ENCODE results near the gene ANKRD34B.

The ANKRD34B gene

GRCh38 chr5:80573062-80573461, 3.0 kb upstream of the ANKRD34B start:
- H3K27me3 ChIP-seq (ENCODE audit: control insufficient read depth in 1 of 2, insufficient read depth in 2 of 2, low read length in 2 of 2) = peaks cover 18 to 32% of the 10 kb centered on the region in 2 donors
- H3K9me3 ChIP-seq (ENCODE audit: control insufficient read depth in 2 of 2, low read length in 2 of 2) = no peaks in the 10 kb centered on the region
- peaks cover 8% of the 10 kb centered on the region for H3K4me1 ChIP-seq (ENCODE audit: control insufficient read depth, insufficient read depth, low read length)
- H3K4me3 ChIP-seq (ENCODE audit: low read length in 2 of 2) = no peak overlapping the region
- H3K9ac ChIP-seq (ENCODE audit: low read length in 2 of 2) = no peak overlapping the region
- H3K27ac ChIP-seq (ENCODE audit: low read length) = no peak overlapping the region
- no peaks in the 10 kb centered on the region for H3K36me3 ChIP-seq (ENCODE audit: control insufficient read depth in 2 of 2, insufficient read depth in 2 of 2, low read length in 2 of 2)

DNA sequence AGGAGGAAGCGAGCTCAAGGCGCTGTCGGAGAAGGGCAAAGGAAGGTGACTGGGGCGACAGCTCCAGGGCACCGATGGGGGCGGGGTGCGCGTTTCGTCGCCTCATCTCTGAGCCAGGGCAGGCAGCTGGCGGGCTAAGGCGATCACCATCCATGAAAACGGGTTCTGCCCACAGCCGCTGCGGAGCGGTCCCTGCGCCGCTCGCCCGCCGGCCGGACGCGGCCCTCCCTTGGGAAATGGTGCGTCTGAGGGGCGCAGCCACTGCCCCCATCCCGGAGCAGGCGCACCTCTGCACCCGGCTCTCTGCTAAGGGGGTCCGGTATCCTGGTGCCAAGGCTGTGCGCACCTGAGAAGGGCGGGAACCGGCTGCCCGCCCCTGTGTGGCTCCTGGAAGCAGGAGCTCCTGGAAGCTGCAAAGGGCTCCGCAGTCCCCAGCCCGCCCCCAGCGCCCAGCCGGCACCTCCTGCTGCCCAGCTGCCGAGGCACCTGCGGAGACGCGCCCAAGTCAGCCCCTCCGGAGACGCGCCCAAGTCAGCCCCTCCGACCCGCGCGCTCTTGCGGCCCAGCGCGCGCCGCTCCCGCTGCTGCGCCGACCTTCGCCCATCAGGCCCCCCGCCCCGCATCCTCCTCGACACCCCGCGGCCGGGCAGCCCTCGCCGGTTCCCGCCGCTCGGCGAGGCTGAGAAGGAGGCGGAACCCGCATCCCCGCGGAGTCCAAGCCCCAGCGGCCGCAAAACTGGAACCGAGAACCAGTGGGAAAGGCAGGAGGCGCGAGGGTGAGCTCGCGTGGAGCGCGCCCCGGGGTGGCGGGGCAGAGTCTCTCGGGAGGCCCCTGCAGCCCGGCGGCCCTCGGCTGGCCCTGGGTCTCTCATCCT, 757 bp downstream of the ANKRD34B start:
- Histone ChIP-seq H3K27me3 (ENCODE audit: control insufficient read depth in 1 of 2, insufficient read depth in 2 of 2, low read length in 2 of 2) (peaks cover 23 to 32% of the 10 kb centered on the region in 2 donors), H3K4me1 (ENCODE audit: control insufficient read depth, insufficient read depth, low read length) (peaks cover 8% of the 10 kb centered on the region), H3K4me3 (ENCODE audit: low read length in 2 of 2) (peak overlapping the region in 1 of 2 donors; percentile 44), H3K36me3 (ENCODE audit: control insufficient read depth in 2 of 2, insufficient read depth in 2 of 2, low read length in 2 of 2) (no peaks in the 10 kb centered on the region), H3K27ac (ENCODE audit: low read length) (no peak overlapping the region), H3K9ac (ENCODE audit: low read length in 2 of 2) (no peak overlapping the region), H3K9me3 (ENCODE audit: control insufficient read depth in 2 of 2, low read length in 2 of 2) (no peaks in the 10 kb centered on the region)

- Histone ChIP-seq H3K36me3 (ENCODE audit: control insufficient read depth in 2 of 2, insufficient read depth in 2 of 2, low read length in 2 of 2) (no peaks in the 10 kb centered on the region), H3K4me1 (ENCODE audit: control insufficient read depth, insufficient read depth, low read length) (peaks cover 8% of the 10 kb centered on the region), H3K27ac (ENCODE audit: low read length) (no peak overlapping the region), H3K27me3 (ENCODE audit: control insufficient read depth in 1 of 2, insufficient read depth in 2 of 2, low read length in 2 of 2) (peaks cover 20 to 31% of the 10 kb centered on the region in 2 donors), H3K9ac (ENCODE audit: low read length in 2 of 2) (no peak overlapping the region), H3K9me3 (ENCODE audit: control insufficient read depth in 2 of 2, low read length in 2 of 2) (no peaks in the 10 kb centered on the region), H3K4me3 (ENCODE audit: low read length in 2 of 2) (no peak overlapping the region)
Measured at GRCh38 chr5:80568251-80568650, 1.8 kb downstream of the ANKRD34B start.

- no peaks in the 10 kb centered on the region for H3K9me3 ChIP-seq (ENCODE audit: control insufficient read depth in 2 of 2, low read length in 2 of 2)
- no peak overlapping the region for H3K4me3 ChIP-seq (ENCODE audit: low read length in 2 of 2)
- H3K36me3 ChIP-seq (ENCODE audit: control insufficient read depth in 2 of 2, insufficient read depth in 2 of 2, low read length in 2 of 2) = no peaks in the 10 kb centered on the region
- H3K4me1 ChIP-seq (ENCODE audit: control insufficient read depth, insufficient read depth, low read length) = peaks cover 8% of the 10 kb centered on the region
- H3K9ac ChIP-seq (ENCODE audit: low read length in 2 of 2) = no peak overlapping the region
- H3K27ac ChIP-seq (ENCODE audit: low read length) = no peak overlapping the region
- peaks cover 17 to 28% of the 10 kb centered on the region in 2 donors for H3K27me3 ChIP-seq (ENCODE audit: control insufficient read depth in 1 of 2, insufficient read depth in 2 of 2, low read length in 2 of 2)
Measured at GRCh38 chr5:80566711-80567259, 3.3 kb downstream of the ANKRD34B start.

- Histone ChIP-seq H3K4me1 (ENCODE audit: control insufficient read depth, insufficient read depth, low read length) (peaks cover 5% of the 10 kb centered on the region), H3K9me3 (ENCODE audit: control insufficient read depth in 2 of 2, low read length in 2 of 2) (no peaks in the 10 kb centered on the region), H3K27me3 (ENCODE audit: control insufficient read depth in 1 of 2, insufficient read depth in 2 of 2, low read length in 2 of 2) (peaks cover 14 to 21% of the 10 kb centered on the region in 2 donors), H3K27ac (ENCODE audit: low read length) (no peak overlapping the region), H3K36me3 (ENCODE audit: control insufficient read depth in 2 of 2, insufficient read depth in 2 of 2, low read length in 2 of 2) (no peaks in the 10 kb centered on the region), H3K9ac (ENCODE audit: low read length in 2 of 2) (no peak overlapping the region), H3K4me3 (ENCODE audit: low read length in 2 of 2) (no peak overlapping the region)
Measured at GRCh38 chr5:80565330-80565729, 4.8 kb downstream of the ANKRD34B start.

GRCh38 chr5:80559244-80559643, 10.8 kb downstream of the ANKRD34B start:
- no peaks in the 10 kb centered on the region for H3K9me3 ChIP-seq (ENCODE audit: control insufficient read depth in 2 of 2, low read length in 2 of 2)
- H3K9ac ChIP-seq (ENCODE audit: low read length in 2 of 2) = no peak overlapping the region
- no peak overlapping the region for H3K4me3 ChIP-seq (ENCODE audit: low read length in 2 of 2)
- no peaks in the 10 kb centered on the region for H3K36me3 ChIP-seq (ENCODE audit: control insufficient read depth in 2 of 2, insufficient read depth in 2 of 2, low read length in 2 of 2)
- no peak overlapping the region for H3K27ac ChIP-seq (ENCODE audit: low read length)
- peaks cover 3 to 5% of the 10 kb centered on the region in 2 donors for H3K27me3 ChIP-seq (ENCODE audit: control insufficient read depth in 1 of 2, insufficient read depth in 2 of 2, low read length in 2 of 2)
- no peaks in the 10 kb centered on the region for H3K4me1 ChIP-seq (ENCODE audit: control insufficient read depth, insufficient read depth, low read length)

DNA sequence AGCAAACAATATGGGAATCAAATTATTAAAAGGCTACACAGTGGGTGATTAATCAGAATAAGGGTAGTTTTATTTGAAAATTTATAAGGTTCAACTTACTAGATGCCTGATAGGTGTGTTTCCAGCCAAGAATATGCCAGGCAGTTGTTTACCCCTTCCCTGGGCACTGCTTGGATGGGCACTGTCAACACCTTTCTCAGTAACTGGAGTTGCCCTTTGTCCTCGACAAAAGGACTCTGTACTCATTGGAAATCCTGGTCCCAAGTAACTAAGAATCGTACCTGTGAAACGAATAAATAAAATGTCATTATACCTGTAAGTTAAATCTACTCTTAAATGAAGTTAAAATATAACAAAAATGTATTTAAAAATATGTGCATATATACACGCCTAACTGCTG, 15.0 kb downstream of the ANKRD34B start:
- Histone ChIP-seq H3K9me3 (ENCODE audit: control insufficient read depth in 2 of 2, low read length in 2 of 2) (no peaks in the 10 kb centered on the region), H3K9ac (ENCODE audit: low read length in 2 of 2) (no peak overlapping the region), H3K4me3 (ENCODE audit: low read length in 2 of 2) (no peak overlapping the region)

GRCh38 chr5:80554646-80555045, 15.4 kb downstream of the ANKRD34B start:
- Histone ChIP-seq H3K27ac (ENCODE audit: low read length) (no peak overlapping the region), H3K4me3 (ENCODE audit: low read length in 2 of 2) (no peak overlapping the region), H3K36me3 (ENCODE audit: control insufficient read depth in 2 of 2, insufficient read depth in 2 of 2, low read length in 2 of 2) (no peaks in the 10 kb centered on the region), H3K27me3 (ENCODE audit: control insufficient read depth in 1 of 2, insufficient read depth in 2 of 2, low read length in 2 of 2) (peaks cover 3 to 4% of the 10 kb centered on the region in 2 donors), H3K9ac (ENCODE audit: low read length in 2 of 2) (no peak overlapping the region), H3K4me1 (ENCODE audit: control insufficient read depth, insufficient read depth, low read length) (no peaks in the 10 kb centered on the region), H3K9me3 (ENCODE audit: control insufficient read depth in 2 of 2, low read length in 2 of 2) (no peaks in the 10 kb centered on the region)

More for the DNA sequence above, 15.0 kb downstream of the ANKRD34B start:
- Histone ChIP-seq H3K36me3 (ENCODE audit: control insufficient read depth in 2 of 2, insufficient read depth in 2 of 2, low read length in 2 of 2) (no peaks in the 10 kb centered on the region), H3K27me3 (ENCODE audit: control insufficient read depth in 1 of 2, insufficient read depth in 2 of 2, low read length in 2 of 2) (peaks cover 3 to 5% of the 10 kb centered on the region in 2 donors), H3K4me1 (ENCODE audit: control insufficient read depth, insufficient read depth, low read length) (no peaks in the 10 kb centered on the region), H3K27ac (ENCODE audit: low read length) (no peak overlapping the region)

DNA sequence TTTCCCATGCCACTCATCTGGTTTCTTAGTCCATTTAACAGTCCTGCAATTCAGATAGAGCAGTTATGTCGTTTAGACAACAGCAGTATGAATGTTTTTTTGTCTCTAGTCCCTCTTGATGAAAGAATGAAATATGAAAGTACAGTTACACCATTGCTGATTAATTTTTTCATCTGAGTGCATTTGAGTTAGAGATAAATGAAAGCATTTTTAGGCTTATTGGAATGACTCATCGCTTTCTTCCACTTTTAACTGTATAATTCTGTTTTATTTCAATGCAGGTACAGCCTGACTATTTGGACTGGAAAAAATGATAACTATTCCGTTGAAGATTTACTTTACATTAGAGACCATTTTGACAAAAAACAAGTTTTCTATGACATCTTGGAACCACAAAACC, 28.7 kb downstream of the ANKRD34B start:
- H3K4me1 ChIP-seq (ENCODE audit: control insufficient read depth, insufficient read depth, low read length) = no peaks in the 10 kb centered on the region
- H3K4me3 ChIP-seq (ENCODE audit: low read length in 2 of 2) = no peak overlapping the region
- H3K9me3 ChIP-seq (ENCODE audit: control insufficient read depth in 2 of 2, low read length in 2 of 2) = no peaks in the 10 kb centered on the region
- no peak overlapping the region for H3K27ac ChIP-seq (ENCODE audit: low read length)
- no peak overlapping the region for H3K9ac ChIP-seq (ENCODE audit: low read length in 2 of 2)
- no peaks in the 10 kb centered on the region for H3K27me3 ChIP-seq (ENCODE audit: control insufficient read depth in 1 of 2, insufficient read depth in 2 of 2, low read length in 2 of 2)
- no peaks in the 10 kb centered on the region for H3K36me3 ChIP-seq (ENCODE audit: control insufficient read depth in 2 of 2, insufficient read depth in 2 of 2, low read length in 2 of 2)

- Histone ChIP-seq H3K36me3 (ENCODE audit: control insufficient read depth in 2 of 2, insufficient read depth in 2 of 2, low read length in 2 of 2) (no peaks in the 10 kb centered on the region), H3K9ac (ENCODE audit: low read length in 2 of 2) (no peak overlapping the region), H3K27ac (ENCODE audit: low read length) (no peak overlapping the region), H3K4me1 (ENCODE audit: control insufficient read depth, insufficient read depth, low read length) (no peaks in the 10 kb centered on the region), H3K4me3 (ENCODE audit: low read length in 2 of 2) (no peak overlapping the region), H3K27me3 (ENCODE audit: control insufficient read depth in 1 of 2, insufficient read depth in 2 of 2, low read length in 2 of 2) (no peaks in the 10 kb centered on the region), H3K9me3 (ENCODE audit: control insufficient read depth in 2 of 2, low read length in 2 of 2) (peaks cover 0 to 2% of the 10 kb centered on the region in 2 donors)
Measured at GRCh38 chr5:80540691-80541090, 29.4 kb downstream of the ANKRD34B start.

GRCh38 chr5:80516826-80517225, 53.3 kb downstream of the ANKRD34B start:
- Histone ChIP-seq H3K27me3 (ENCODE audit: control insufficient read depth in 1 of 2, insufficient read depth in 2 of 2, low read length in 2 of 2) (no peaks in the 10 kb centered on the region), H3K4me1 (ENCODE audit: control insufficient read depth, insufficient read depth, low read length) (no peaks in the 10 kb centered on the region), H3K36me3 (ENCODE audit: control insufficient read depth in 2 of 2, insufficient read depth in 2 of 2, low read length in 2 of 2) (no peaks in the 10 kb centered on the region), H3K9ac (ENCODE audit: low read length in 2 of 2) (no peak overlapping the region), H3K9me3 (ENCODE audit: control insufficient read depth in 2 of 2, low read length in 2 of 2) (no peaks in the 10 kb centered on the region), H3K4me3 (ENCODE audit: low read length in 2 of 2) (no peak overlapping the region), H3K27ac (ENCODE audit: low read length) (no peak overlapping the region)

Measured in stomach smooth muscle (tissue), 2 donors.